MM.1S (cell line): Measurements from ENCODE around the gene SMCO4.

Experiments
- DNase-seq: peaks from one replicate; pipeline ENCODE4 v3.0.0-alpha.2; 2015
- H2AFZ ChIP-seq: fragments of 300-600 bp; sonication (generic); 2 replicates; pipeline ENCODE4 v1.6.0; 2016; ENCODE audit warnings: antibody characterized with exemption, low read length
- H3F3A ChIP-seq: fragments of 300-600 bp; sonication (generic); 2 replicates; pipeline ENCODE4 v1.6.1; 2016; ENCODE audit warnings: mild to moderate bottlenecking, antibody characterized with exemption, low read length, moderate library complexity, mixed read lengths; ENCODE audit not compliant: insufficient read depth
- H3K27ac ChIP-seq: fragments of 300-600 bp; sonication (generic); 2 replicates; pipeline ENCODE4 v1.5.1; 2016; ENCODE audit warnings: mild to moderate bottlenecking, low read length
- H3K27me3 ChIP-seq: fragments of 300-600 bp; sonication (generic); replicated peaks from 2 replicates; pipeline ENCODE4 v1.6.0; 2016; ENCODE audit warnings: low read length; ENCODE audit not compliant: insufficient read depth
- H3K36me3 ChIP-seq: fragments of 300-600 bp; sonication (generic); replicated peaks from 2 replicates; pipeline ENCODE4 v1.6.1; 2016; ENCODE audit warnings: mild to moderate bottlenecking, low read length, mixed read lengths; ENCODE audit not compliant: insufficient read depth
- H3K4me1 ChIP-seq: fragments of 300-600 bp; sonication (generic); 2 replicates; pipeline ENCODE4 v1.6.1; 2016; ENCODE audit warnings: low read length, mixed read lengths
- H3K4me2 ChIP-seq: fragments of 300-600 bp; sonication (generic); 2 replicates; pipeline ENCODE4 v1.6.0; 2016; ENCODE audit warnings: low read depth, low read length
- H3K4me3 ChIP-seq: fragments of 300-600 bp; sonication (generic); 2 replicates; pipeline ENCODE4 v1.5.1; 2016; ENCODE audit warnings: low read length, mixed read lengths
- H3K79me2 ChIP-seq: fragments of 300-600 bp; sonication (generic); 2 replicates; pipeline ENCODE4 v1.6.1; 2016; ENCODE audit warnings: mixed run types, low read length, mixed read lengths
- H3K9ac ChIP-seq: fragments of 300-600 bp; sonication (generic); 2 replicates; pipeline ENCODE4 v1.6.1; 2016; ENCODE audit warnings: low read length, mixed read lengths
- H3K9me2 ChIP-seq: fragments of 300-600 bp; sonication (generic); replicated peaks from 2 replicates; pipeline ENCODE4 v1.6.1; 2016; ENCODE audit warnings: mild to moderate bottlenecking, low read length, mixed read lengths; ENCODE audit not compliant: insufficient read depth
- H3K9me3 ChIP-seq: fragments of 300-600 bp; sonication (generic); replicated peaks from 2 replicates; pipeline ENCODE4 v1.6.1; 2016; ENCODE audit warnings: mild to moderate bottlenecking, low read length, mixed read lengths; ENCODE audit not compliant: insufficient read depth
- H4K20me1 ChIP-seq: fragments of 300-600 bp; sonication (generic); 2 replicates; pipeline ENCODE4 v1.6.1; 2016; ENCODE audit warnings: mild to moderate bottlenecking, low read length, moderate library complexity, mixed read lengths; ENCODE audit not compliant: insufficient read depth
- EZH2 ChIP-seq: fragments of 300-600 bp; sonication (generic); optimal IDR thresholded peaks from 2 replicates; pipeline ENCODE3; 2017; ENCODE audit warnings: low read depth, mild to moderate bottlenecking, antibody characterized with exemption, low read length, mixed read lengths
- EZH2phosphoT487 ChIP-seq: fragments of 300-600 bp; sonication (generic); IDR thresholded peaks from 2 replicates; pipeline ENCODE4 v1.6.1; 2018; ENCODE audit warnings: antibody characterized with exemption, low read length
- TF ChIP-seq, protein P1 (sequence below): fragments of 300-600 bp; sonication (generic); IDR thresholded peaks from 2 replicates; pipeline ENCODE4 v1.5.1; 2016; ENCODE audit warnings: antibody characterized with exemption, low read length, mixed read lengths

SMCO4 gene

DNA sequence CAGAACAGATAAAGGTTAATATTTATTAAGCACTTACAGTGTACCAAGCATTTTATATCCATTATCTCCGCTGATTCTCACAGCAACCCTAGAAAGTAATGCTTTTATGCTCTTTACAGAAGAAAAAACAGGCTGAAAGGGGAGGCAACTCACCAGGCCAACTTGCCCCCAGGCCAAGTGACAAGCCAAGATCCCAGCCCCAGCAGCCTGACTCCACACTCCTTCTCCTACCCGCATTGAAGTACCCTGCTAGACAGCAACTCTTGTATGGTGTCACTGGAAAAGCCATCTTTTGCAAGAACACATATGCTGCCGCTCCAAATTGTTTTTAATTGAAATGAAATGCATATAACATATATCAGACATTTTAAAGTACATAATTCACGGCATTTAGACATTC lies 25.6 kb downstream of the SMCO4 start:
- H3K27me3 ChIP-seq: no peaks in the 10 kb centered on the region
- H2AFZ ChIP-seq: no peak overlapping the region
- H3F3A ChIP-seq: no peaks in the 10 kb centered on the region
- H3K4me3 ChIP-seq: no peak overlapping the region
- H3K9ac ChIP-seq: no peak overlapping the region
- H3K79me2 ChIP-seq: no peaks in the 10 kb centered on the region
- no peaks in the 10 kb centered on the region for H3K36me3 ChIP-seq
- no peak overlapping the region for H3K4me2 ChIP-seq
- H4K20me1 ChIP-seq: no peaks in the 10 kb centered on the region
- TF ChIP-seq EZH2phosphoT487: no peak
- no peak for TF ChIP-seq EZH2
- TF ChIP-seq, protein P1, sequence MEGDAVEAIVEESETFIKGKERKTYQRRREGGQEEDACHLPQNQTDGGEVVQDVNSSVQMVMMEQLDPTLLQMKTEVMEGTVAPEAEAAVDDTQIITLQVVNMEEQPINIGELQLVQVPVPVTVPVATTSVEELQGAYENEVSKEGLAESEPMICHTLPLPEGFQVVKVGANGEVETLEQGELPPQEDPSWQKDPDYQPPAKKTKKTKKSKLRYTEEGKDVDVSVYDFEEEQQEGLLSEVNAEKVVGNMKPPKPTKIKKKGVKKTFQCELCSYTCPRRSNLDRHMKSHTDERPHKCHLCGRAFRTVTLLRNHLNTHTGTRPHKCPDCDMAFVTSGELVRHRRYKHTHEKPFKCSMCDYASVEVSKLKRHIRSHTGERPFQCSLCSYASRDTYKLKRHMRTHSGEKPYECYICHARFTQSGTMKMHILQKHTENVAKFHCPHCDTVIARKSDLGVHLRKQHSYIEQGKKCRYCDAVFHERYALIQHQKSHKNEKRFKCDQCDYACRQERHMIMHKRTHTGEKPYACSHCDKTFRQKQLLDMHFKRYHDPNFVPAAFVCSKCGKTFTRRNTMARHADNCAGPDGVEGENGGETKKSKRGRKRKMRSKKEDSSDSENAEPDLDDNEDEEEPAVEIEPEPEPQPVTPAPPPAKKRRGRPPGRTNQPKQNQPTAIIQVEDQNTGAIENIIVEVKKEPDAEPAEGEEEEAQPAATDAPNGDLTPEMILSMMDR: no peak
- H3K9me2 ChIP-seq: no peaks in the 10 kb centered on the region
- DNase-seq: no peak
- H3K4me1 ChIP-seq: no peaks in the 10 kb centered on the region
- no peak overlapping the region for H3K27ac ChIP-seq
- H3K9me3 ChIP-seq: no peaks in the 10 kb centered on the region

DNA sequence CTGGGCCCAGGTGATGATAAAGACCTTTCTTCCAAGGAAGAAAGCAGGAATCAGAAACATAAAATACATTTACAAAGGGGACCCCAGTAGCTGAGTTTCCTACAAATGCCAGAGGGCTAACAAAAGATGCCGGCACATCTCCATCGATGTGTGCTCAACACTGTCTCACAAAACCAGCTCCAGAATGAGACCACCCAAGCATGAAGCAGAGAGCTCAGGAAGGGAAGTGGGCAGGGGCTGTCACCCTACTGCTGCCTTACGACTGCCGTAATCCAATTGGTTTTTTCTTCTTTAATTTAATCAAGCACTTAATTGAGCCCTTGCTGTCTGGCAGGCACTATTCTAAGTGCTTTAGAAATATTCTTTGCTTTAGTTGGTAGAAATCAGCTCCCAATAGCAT lies 26.1 kb downstream of the SMCO4 start:
- Histone ChIP-seq H2AFZ (no peak overlapping the region), H3K27ac (no peak overlapping the region), H3F3A (no peaks in the 10 kb centered on the region), H3K9ac (no peak overlapping the region), H4K20me1 (no peaks in the 10 kb centered on the region), H3K4me3 (no peak overlapping the region), H3K4me2 (no peak overlapping the region), H3K4me1 (no peaks in the 10 kb centered on the region), H3K27me3 (no peaks in the 10 kb centered on the region), H3K79me2 (no peaks in the 10 kb centered on the region), H3K9me2 (no peaks in the 10 kb centered on the region), H3K36me3 (no peaks in the 10 kb centered on the region), H3K9me3 (no peaks in the 10 kb centered on the region)
- TF ChIP-seq EZH2 (no peak), EZH2phosphoT487 (no peak)
- TF ChIP-seq, protein P1: no peak
- DNase-seq: no peak

DNA sequence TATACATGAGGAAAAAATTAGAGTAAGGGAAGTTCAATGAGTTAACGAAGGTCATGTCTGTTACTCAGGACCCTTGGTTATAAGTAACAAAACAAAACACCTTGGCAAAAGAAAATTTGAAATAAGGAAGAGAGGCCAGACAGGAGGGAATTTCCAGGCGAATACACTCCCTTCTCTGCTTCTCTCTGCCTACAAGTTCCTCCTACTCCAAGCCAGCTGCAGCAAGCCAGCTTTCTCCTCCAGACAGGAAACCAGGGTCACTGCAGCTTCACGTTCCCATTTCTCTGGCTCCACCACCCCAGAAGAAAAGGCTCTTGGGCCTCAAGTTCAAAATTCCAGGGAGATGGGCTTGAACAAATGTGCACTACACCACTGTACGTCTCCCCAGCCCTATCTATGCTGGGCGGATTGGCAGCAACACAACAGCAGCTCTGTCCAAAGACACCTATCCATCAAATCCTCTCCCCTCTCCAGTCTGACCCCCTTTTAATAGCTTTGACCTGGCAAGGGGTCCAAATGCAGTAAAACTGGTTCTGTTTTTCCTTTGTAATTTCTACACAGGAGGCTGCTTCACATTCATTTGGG lies 27.7 kb downstream of the SMCO4 start:
- H3K4me1 ChIP-seq: no peaks in the 10 kb centered on the region

More for the DNA sequence above, 27.7 kb downstream of the SMCO4 start:
- no peaks in the 10 kb centered on the region for H3K27me3 ChIP-seq
- TF ChIP-seq EZH2: no peak
- TF ChIP-seq, protein P1: no peak
- TF ChIP-seq EZH2phosphoT487: no peak
- no peak overlapping the region for H3K4me3 ChIP-seq
- no peaks in the 10 kb centered on the region for H3K9me3 ChIP-seq
- H3K36me3 ChIP-seq: no peaks in the 10 kb centered on the region
- no peaks in the 10 kb centered on the region for H3K9me2 ChIP-seq
- no peak overlapping the region for H2AFZ ChIP-seq
- H4K20me1 ChIP-seq: no peaks in the 10 kb centered on the region
- no peak overlapping the region for H3K27ac ChIP-seq
- no peak overlapping the region for H3K9ac ChIP-seq
- H3F3A ChIP-seq: no peaks in the 10 kb centered on the region
- no peaks in the 10 kb centered on the region for H3K79me2 ChIP-seq
- no peak overlapping the region for H3K4me2 ChIP-seq
- no peak for DNase-seq
